Fibroblast of mammary gland (primary cell): ENCODE measurements around the gene AMER3.
"Not testable (repeated sequence)": the region's sequence is repeated elsewhere in the genome, so short reads cannot be mapped to it uniquely, and the experiment has no call there.

ENCODE experiments used
- DNase-seq: peaks from one replicate; pipeline ENCODE4 v3.0.0-alpha.2; 2010; ENCODE audit warnings: low read depth
- H3K4me3 ChIP-seq: 2 replicates; pipeline ENCODE4 v1.5.1; 2011; ENCODE audit warnings: low read depth, mild to moderate bottlenecking, low read length, moderate library complexity; ENCODE audit not compliant: control insufficient read depth
- TF ChIP-seq, protein P1 (sequence below): conservative IDR thresholded peaks from 2 replicates; pipeline ENCODE4 v1.5.1; 2011; ENCODE audit warnings: low read depth, low read length, inconsistent platforms; ENCODE audit not compliant: control insufficient read depth, insufficient read depth

The AMER3 gene

DNA sequence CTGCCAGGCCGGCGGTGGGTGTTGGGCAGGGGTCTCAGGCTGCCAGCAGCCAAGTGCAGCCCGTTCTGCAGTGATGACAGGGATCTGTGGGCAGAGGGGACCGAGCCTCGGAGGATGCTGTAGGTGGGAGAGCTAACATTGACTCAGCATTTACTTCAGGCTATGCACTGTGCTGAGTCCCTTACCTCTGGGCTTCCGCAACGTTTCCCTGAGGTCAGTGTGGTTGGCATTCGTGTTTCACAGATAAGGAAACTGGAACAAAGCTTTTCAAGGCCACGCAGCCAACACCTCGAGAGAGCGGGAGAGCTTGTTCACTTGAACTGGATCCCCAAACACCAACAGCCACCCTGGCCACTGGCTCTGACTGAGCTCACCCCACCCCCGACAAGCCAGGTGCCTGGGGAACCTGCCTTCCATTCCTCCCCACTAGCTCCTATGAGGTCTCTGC, 27.3 kb upstream of the AMER3 start:
- TF ChIP-seq, protein P1, sequence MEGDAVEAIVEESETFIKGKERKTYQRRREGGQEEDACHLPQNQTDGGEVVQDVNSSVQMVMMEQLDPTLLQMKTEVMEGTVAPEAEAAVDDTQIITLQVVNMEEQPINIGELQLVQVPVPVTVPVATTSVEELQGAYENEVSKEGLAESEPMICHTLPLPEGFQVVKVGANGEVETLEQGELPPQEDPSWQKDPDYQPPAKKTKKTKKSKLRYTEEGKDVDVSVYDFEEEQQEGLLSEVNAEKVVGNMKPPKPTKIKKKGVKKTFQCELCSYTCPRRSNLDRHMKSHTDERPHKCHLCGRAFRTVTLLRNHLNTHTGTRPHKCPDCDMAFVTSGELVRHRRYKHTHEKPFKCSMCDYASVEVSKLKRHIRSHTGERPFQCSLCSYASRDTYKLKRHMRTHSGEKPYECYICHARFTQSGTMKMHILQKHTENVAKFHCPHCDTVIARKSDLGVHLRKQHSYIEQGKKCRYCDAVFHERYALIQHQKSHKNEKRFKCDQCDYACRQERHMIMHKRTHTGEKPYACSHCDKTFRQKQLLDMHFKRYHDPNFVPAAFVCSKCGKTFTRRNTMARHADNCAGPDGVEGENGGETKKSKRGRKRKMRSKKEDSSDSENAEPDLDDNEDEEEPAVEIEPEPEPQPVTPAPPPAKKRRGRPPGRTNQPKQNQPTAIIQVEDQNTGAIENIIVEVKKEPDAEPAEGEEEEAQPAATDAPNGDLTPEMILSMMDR, result no peak
- H3K4me3 ChIP-seq, result no peak overlapping the region
- no peak for DNase-seq

DNA sequence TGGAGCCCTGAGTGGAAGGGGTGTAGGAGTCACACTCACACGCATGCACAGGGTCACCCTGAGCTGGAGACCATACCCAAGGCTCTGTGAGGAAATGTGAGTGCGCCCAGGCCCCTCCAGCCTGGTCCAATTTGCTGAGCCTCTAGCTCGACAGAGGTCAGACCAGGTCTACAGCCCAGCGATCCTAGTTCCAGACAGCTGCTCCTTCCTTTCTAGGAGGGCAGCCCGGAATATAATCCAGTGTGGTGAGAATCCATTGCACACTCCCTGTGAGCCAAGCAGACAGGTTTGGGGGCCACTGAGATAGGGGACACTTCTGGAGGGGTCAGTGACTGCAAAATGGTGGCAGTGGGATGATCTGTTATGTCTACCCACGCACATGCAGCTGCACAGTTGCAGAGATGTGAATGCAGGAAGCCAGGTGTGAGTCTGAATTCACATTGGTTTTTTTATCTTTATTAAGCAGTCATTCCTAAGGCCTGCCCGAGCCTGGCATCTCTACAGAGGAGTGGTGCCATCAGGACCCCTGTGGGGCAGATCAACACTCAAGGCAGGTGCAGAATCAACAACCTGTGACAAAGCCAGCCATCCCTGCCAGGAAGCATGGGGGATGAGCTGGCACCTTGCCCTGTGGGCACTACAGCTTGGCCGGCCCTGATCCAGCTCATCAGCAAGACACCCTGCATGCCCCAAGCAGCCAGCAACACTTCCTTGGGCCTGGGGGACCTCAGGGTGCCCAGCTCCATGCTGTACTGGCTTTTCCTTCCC, 26.6 kb upstream of the AMER3 start, which contains the start of gene GPR148:
Gene GPR148, plus strand, starts transcription at position 522 of the 768 bp plus-strand sequence. Its CDS starts 82 bp downstream, at position 604.
- TF ChIP-seq, protein P1, result no peak
- H3K4me3 ChIP-seq, result no peak within 1 kb of the TSS
- DNase-seq, result no peak

DNA sequence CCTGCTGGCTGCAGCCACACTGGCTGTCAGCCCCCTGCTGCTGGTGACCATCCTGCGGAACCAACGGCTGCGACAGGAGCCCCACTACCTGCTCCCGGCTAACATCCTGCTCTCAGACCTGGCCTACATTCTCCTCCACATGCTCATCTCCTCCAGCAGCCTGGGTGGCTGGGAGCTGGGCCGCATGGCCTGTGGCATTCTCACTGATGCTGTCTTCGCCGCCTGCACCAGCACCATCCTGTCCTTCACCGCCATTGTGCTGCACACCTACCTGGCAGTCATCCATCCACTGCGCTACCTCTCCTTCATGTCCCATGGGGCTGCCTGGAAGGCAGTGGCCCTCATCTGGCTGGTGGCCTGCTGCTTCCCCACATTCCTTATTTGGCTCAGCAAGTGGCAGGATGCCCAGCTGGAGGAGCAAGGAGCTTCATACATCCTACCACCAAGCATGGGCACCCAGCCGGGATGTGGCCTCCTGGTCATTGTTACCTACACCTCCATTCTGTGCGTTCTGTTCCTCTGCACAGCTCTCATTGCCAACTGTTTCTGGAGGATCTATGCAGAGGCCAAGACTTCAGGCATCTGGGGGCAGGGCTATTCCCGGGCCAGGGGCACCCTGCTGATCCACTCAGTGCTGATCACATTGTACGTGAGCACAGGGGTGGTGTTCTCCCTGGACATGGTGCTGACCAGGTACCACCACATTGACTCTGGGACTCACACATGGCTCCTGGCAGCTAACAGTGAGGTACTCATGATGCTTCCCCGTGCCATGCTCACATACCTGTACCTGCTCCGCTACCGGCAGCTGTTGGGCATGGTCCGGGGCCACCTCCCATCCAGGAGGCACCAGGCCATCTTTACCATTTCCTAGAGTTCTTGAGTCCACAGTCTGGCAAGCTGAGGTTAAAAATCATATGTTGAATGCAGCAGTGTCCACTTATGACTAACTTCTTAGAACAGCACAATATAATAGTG, 25.7 kb upstream of the AMER3 start:
- TF ChIP-seq, protein P1, result no peak

DNA sequence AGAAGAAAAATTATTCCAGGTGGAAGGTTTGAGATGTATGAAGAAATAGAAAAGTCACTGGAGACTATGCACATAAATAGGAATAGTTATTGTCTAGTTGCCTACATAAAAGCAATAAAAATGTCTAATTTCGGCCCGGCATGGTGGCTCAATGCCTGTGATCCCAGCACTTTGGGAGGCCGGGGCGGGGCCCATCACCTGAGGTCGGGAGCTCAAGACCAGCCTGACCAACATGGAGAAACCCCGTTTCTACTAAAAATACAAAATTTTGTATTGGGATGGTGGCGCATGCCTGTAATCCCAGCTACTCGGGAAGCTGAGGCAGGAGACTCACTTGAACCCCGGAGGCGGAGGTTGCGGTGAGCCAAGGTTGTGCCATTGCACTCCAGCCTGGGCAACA, 23.1 kb upstream of the AMER3 start:
- not testable (repeated sequence) for H3K4me3 ChIP-seq, DNase-seq

More for the DNA sequence above, 25.7 kb upstream of the AMER3 start:
- no peak for DNase-seq
- no peak overlapping the region for H3K4me3 ChIP-seq

DNA sequence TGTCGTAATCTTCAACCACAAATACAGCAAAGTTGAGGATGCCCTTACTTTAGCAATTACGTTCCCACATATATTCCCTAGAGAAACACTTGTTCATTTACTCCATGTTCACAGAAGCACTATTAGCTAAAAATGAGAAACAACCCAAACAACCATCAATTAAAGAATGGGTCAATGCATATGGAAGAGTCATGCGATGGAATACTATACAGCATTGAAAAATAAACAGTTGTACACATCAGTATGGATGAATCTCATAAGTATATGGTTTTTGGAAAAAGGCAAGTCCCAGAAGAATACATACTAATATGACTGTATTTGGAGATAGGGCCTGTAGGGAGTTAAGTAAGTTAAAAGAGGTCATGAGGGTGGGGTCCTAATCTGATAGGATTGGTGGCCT, 20.1 kb upstream of the AMER3 start:
- no peak overlapping the region for H3K4me3 ChIP-seq
- DNase-seq, result no peak
- TF ChIP-seq, protein P1, result no peak

DNA sequence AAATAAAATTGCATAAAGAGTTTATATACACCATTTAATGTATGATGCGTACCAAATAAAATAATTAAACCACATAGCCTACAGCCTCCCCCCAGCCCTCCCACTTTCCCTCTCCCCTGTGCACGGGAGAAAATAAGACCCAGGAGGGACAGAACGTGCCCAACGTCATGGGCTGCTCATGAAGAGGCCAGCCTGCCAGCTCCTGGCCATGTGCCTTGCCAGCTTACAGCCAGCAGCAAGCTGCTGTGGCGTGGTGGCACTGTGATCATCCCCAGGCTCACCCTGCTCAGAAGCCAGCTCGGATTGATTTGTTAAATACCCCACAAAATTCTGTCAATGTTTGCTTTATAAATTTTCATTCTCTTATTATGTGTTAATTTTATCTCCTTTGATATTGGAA, 18.9 kb upstream of the AMER3 start:
- no peak for DNase-seq
- TF ChIP-seq, protein P1, result no peak
- H3K4me3 ChIP-seq, result no peak overlapping the region

DNA sequence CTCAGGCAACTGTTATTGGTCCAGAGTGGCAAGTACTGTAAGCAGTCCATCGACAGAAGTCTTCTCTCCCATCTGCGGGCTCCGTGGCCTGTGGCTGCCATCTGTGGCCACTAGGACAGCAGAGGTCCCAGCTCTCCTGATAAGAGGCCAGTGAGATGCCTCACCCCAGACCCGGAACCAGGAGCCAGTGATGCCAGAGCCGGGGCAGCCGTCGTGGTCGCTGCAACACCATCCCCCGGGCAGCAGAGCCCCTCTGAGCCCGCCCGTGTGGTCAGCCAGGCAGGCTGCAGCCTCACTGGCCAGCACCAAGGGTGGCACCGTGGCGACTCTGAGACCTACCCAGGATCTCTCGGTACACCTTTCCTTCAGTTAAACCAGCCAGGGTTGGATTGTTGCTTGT, 17.7 kb upstream of the AMER3 start:
- TF ChIP-seq, protein P1, result no peak
- no peak overlapping the region for H3K4me3 ChIP-seq
- DNase-seq, result no peak
